Vagina (tissue), 2 donors: ENCODE measurements around the gene LRRC72.

ENCODE experiments used
- CTCF ChIP-seq, 3 experiments: fragments of 450-650 bp in 2 of 3; fragments of 200-600 bp in 1 of 3; sonication (generic) in 1 of 3; IDR thresholded peaks; one replicate each; pipeline ENCODE4 v1.5.1; 2017 to 2019; ENCODE audit warnings: antibody characterized with exemption in 3 of 3, mild to moderate bottlenecking in 2 of 3, moderate library complexity in 2 of 3
- POLR2A ChIP-seq, 2 donors: fragments of 450-650 bp; IDR thresholded peaks; one replicate each; pipeline ENCODE4 v1.6.1; 2017; ENCODE audit warnings: antibody characterized with exemption in 2 of 2, mild to moderate bottlenecking in 2 of 2, moderate library complexity in 2 of 2
- POLR2AphosphoS5 ChIP-seq, 2 donors: sonication (generic); formaldehyde crosslinking; IDR thresholded peaks; one replicate each; pipeline ENCODE4 v1.9.0; 2017; ENCODE audit warnings: antibody characterized with exemption in 2 of 2, mild to moderate bottlenecking in 2 of 2, low read depth in 1 of 2; ENCODE audit not compliant: insufficient read depth in 1 of 2

GRCh38 chr7:16594676-16595075, 68.1 kb downstream of the LRRC72 start:
- no peak for TF ChIP-seq POLR2AphosphoS5 (IDR thresholded peaks at IDR 0.05; ENCODE audit: insufficient read depth in 1 of 2, low read depth in 1 of 2)
- no peak for TF ChIP-seq CTCF (IDR thresholded peaks at IDR 0.05)
- TF ChIP-seq POLR2A (IDR thresholded peaks at IDR 0.05), result no peak
